HepG2 (cell line): ENCODE results near the gene RUNX2. TPM values are rescaled to one million over a fixed set of nuclear protein-coding genes. Genes with fewer than 3 reads are reported as not detected.

Source experiments
- ATF7 ChIP-seq, 2 experiments: fragments of 450-650 bp in 1 of 2; sonication (generic) in 1 of 2; formaldehyde crosslinking in 1 of 2; IDR thresholded peaks; 2 replicates each; pipeline versions ENCODE4 v1.4.0 to v1.6.1; 2016 to 2020; ENCODE audit warnings: antibody characterized with exemption in 1 of 2, mild to moderate bottlenecking in 1 of 2, missing genetic modification reagents in 1 of 2
- FOXK2 ChIP-seq: fragments of 450-650 bp; IDR thresholded peaks from 2 replicates; pipeline ENCODE4 v1.6.1; 2016
- NKX3-1 ChIP-seq: sonication (generic); formaldehyde crosslinking; IDR thresholded peaks from 2 replicates; pipeline ENCODE4 v1.5.0; 2020; ENCODE audit warnings: missing genetic modification reagents
- RXRB ChIP-seq: IDR thresholded peaks from 2 replicates; pipeline ENCODE4 v1.6.1; 2016; ENCODE audit warnings: borderline replicate concordance, missing genetic modification reagents, missing compliant biosample characterization
- SP5 ChIP-seq: IDR thresholded peaks from 2 replicates; pipeline ENCODE4 v1.6.1; 2016; ENCODE audit warnings: low read depth, borderline replicate concordance
- ZIK1 ChIP-seq: sonication (generic); formaldehyde crosslinking; IDR thresholded peaks from 2 replicates; pipeline ENCODE4 v1.5.0; 2020; ENCODE audit warnings: mild to moderate bottlenecking, low read depth, missing genetic modification reagents, borderline replicate concordance
- ZMAT3 ChIP-seq: sonication (generic); formaldehyde crosslinking; conservative IDR thresholded peaks from 2 replicates; pipeline ENCODE4 v1.7.0; 2021; ENCODE audit warnings: missing genetic modification reagents
- ZNF530 ChIP-seq: sonication (generic); formaldehyde crosslinking; IDR thresholded peaks from 2 replicates; pipeline ENCODE4 v1.5.0; 2020; ENCODE audit warnings: low read depth, mild to moderate bottlenecking, missing genetic modification reagents
- polyA plus RNA-seq, 8 experiments: library from polyadenylated mRNA; depleted of rRNA in 3 of 8; stranded (reverse) in 7 of 8; unstranded in 1 of 8; fragments of >200 nt; fragmentation: Illumina TruSeq in 4 of 8; extraction: Trizol in 4 of 8; gene quantifications; 2 replicates each; pipeline versions ENCODE4 v1.2.1 to v1.2.3, GENCODE V29; 2011 to 2016; ENCODE audit warnings: low read depth in 4 of 8, missing spikeins in 1 of 8, mixed read lengths in 1 of 8; ENCODE audit not compliant: insufficient read depth in 1 of 8
- total RNA-seq, 5 experiments: library from RNA; depleted of rRNA; stranded (reverse); fragments of >200 nt; fragmentation: Illumina TruSeq; extraction: Trizol; gene quantifications; 2 replicates each; pipeline ENCODE4 v1.2.3, GENCODE V29; 2016; ENCODE audit warnings: low read depth in 1 of 5
- TF ChIP-seq, protein P1 (sequence below): sonication (generic); formaldehyde crosslinking; IDR thresholded peaks from 2 replicates; pipeline ENCODE4 v1.5.1; 2020; ENCODE audit warnings: mild to moderate bottlenecking, missing genetic modification reagents, borderline replicate concordance

The RUNX2 gene
- total and polyA plus RNA-seq, 2 of the 13 experiments (the other 11 are each of a cell fraction or from before 2014, with no cell fraction given) = not detected

DNA sequence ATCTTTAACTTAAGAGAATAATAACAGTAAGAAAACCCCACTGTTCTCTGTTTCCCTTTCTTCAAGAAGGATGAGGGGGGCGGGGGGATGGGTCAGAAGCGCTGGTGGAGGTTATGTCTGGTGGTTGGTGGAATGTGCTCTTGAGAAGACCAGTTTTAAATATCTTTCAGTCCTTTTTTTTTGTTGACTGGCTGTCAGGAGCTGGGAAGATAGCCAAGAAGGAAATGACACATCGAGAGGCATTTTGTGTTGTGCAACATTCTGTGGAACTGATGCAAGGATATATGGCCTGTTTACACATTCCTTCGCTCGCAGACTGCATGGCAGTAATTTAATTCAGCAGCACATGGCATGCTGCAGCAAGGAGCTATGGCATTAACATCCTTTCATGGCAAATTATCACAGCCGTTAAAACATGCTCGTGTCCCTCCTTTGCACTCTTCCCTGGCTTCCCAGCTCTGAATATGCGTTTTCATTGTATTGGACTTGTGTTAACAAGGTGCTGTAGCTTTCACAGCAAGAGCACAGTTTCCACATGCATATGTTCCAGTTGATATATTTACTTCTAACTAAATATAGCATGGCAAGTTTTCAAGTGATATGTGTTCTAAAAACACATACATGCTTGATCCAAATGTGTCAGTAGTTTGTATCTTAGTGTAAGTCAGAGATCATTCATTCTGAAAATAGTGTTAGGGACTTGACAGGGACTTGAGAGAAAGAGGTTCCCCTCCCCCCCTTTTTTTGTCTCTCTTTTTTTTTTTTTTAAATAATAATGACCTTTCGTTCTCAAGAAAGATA lies 117.8 kb downstream of the RUNX2 start (continued):
- TF ChIP-seq ZMAT3 (CRISPR knock-in tag) (peak; percentile 89), NKX3-1 (CRISPR knock-in tag) (peak; percentile 78), SP5 (CRISPR knock-in tag) (no peak), ATF7 (IDR thresholded peaks at IDR 0.05) (peak; percentile 75), ATF7 (CRISPR knock-in tag; IDR thresholded peaks at IDR 0.05) (peak; percentile 82; the same call in 1 of the 2 replicates), ZNF530 (CRISPR knock-in tag) (no peak), ZIK1 (no peak), RXRB (CRISPR knock-in tag) (peak; percentile 92), FOXK2 (peak; percentile 90)
- TF ChIP-seq, protein P1, sequence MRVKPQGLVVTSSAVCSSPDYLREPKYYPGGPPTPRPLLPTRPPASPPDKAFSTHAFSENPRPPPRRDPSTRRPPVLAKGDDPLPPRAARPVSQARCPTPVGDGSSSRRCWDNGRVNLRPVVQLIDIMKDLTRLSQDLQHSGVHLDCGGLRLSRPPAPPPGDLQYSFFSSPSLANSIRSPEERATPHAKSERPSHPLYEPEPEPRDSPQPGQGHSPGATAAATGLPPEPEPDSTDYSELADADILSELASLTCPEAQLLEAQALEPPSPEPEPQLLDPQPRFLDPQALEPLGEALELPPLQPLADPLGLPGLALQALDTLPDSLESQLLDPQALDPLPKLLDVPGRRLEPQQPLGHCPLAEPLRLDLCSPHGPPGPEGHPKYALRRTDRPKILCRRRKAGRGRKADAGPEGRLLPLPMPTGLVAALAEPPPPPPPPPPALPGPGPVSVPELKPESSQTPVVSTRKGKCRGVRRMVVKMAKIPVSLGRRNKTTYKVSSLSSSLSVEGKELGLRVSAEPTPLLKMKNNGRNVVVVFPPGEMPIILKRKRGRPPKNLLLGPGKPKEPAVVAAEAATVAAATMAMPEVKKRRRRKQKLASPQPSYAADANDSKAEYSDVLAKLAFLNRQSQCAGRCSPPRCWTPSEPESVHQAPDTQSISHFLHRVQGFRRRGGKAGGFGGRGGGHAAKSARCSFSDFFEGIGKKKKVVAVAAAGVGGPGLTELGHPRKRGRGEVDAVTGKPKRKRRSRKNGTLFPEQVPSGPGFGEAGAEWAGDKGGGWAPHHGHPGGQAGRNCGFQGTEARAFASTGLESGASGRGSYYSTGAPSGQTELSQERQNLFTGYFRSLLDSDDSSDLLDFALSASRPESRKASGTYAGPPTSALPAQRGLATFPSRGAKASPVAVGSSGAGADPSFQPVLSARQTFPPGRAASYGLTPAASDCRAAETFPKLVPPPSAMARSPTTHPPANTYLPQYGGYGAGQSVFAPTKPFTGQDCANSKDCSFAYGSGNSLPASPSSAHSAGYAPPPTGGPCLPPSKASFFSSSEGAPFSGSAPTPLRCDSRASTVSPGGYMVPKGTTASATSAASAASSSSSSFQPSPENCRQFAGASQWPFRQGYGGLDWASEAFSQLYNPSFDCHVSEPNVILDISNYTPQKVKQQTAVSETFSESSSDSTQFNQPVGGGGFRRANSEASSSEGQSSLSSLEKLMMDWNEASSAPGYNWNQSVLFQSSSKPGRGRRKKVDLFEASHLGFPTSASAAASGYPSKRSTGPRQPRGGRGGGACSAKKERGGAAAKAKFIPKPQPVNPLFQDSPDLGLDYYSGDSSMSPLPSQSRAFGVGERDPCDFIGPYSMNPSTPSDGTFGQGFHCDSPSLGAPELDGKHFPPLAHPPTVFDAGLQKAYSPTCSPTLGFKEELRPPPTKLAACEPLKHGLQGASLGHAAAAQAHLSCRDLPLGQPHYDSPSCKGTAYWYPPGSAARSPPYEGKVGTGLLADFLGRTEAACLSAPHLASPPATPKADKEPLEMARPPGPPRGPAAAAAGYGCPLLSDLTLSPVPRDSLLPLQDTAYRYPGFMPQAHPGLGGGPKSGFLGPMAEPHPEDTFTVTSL = peak; percentile 100
